HepG2 (cell line): ENCODE data around the gene TNS4. TPM values are rescaled to one million over a fixed set of nuclear protein-coding genes. Genes with fewer than 3 reads are reported as not detected.

ENCODE experiments used
- ATAC-seq: fragments of 200-7000 bp; cut with Tn5 transposase; 3 replicates; pipeline ENCODE4 v1.9.1; 2020; ENCODE audit warnings: mild to moderate bottlenecking, moderate library complexity
- BruUV-seq: library from RNA; stranded (reverse); fragments of 400-500 nt; replicated peaks from 2 replicates; lab custom pipeline; 2021; lab: Mats Ljungman, UMichigan
- CTCF ChIA-PET: fragments of 300-600 bp; formaldehyde crosslinking; extraction: SDS; loops from one replicate; lab custom pipeline; 2021; ENCODE audit warnings: low total read pairs, inconsistent platforms, low intra/inter-chr PET ratio; lab: Yijun Ruan, JAX
- POLR2A ChIA-PET: fragments of 350-600 bp; sonication (Branson Sonifier 250); formaldehyde crosslinking; loops from one replicate; lab custom pipeline; 2020; ENCODE audit warnings: antibody characterized with exemption, inconsistent platforms; lab: Yijun Ruan, JAX
- DNase-seq: peaks from one replicate; pipeline ENCODE4 v3.0.0-alpha.2; 2015; ENCODE audit warnings: low spot score
- FAIRE-seq: peaks from 3 replicates; lab custom pipeline; 2011; peaks lifted over from hg19 to GRCh38; lab: Jason Lieb, UNC
- H2AFZ ChIP-seq: one replicate; pipeline ENCODE4 v1.6.1; 2011; ENCODE audit warnings: low read length, inconsistent platforms
- H3K27ac ChIP-seq: fragments of 300-600 bp; 3 replicates; pipeline ENCODE4 v1.8.0; 2011; ENCODE audit warnings: mixed run types, mild to moderate bottlenecking, mixed read lengths, low read length, inconsistent platforms; ENCODE audit not compliant: insufficient read depth; ENCODE audit errors: extremely low read length
- H3K27me3 ChIP-seq, 2 experiments: fragments of 200-600 bp in 1 of 2; 2 replicates in 1 of 2; 3 replicates in 1 of 2; pipeline versions ENCODE4 v1.6.0 to v1.8.0; 2011; ENCODE audit warnings: low read length in 2 of 2, mild to moderate bottlenecking in 2 of 2, moderate library complexity in 2 of 2, inconsistent platforms in 1 of 2; ENCODE audit not compliant: insufficient read depth in 2 of 2, control insufficient read depth in 1 of 2
- H3K36me3 ChIP-seq, 2 experiments: fragments of 200-600 bp in 1 of 2; replicated peaks in 1 of 2; 2 replicates in 1 of 2; 3 replicates in 1 of 2; pipeline versions ENCODE4 v1.5.1 to v1.8.0; 2011; ENCODE audit warnings: low read length in 2 of 2, inconsistent platforms in 1 of 2; ENCODE audit not compliant: insufficient read depth in 2 of 2, control insufficient read depth in 1 of 2
- H3K4me1 ChIP-seq: 2 replicates; pipeline ENCODE4 v1.5.1; 2012; ENCODE audit warnings: low read length, inconsistent platforms; ENCODE audit not compliant: insufficient read depth
- H3K4me2 ChIP-seq: 2 replicates; pipeline ENCODE4 v1.6.0; 2011; ENCODE audit warnings: low read depth, low read length, inconsistent platforms
- H3K4me3 ChIP-seq, 3 experiments: fragments of 200-600 bp in 1 of 3; sonication (generic), shearing (Covaris generic) in 1 of 3; replicated peaks in 1 of 3; 2 replicates each; pipeline ENCODE4 v1.5.1; 2011 to 2016; ENCODE audit warnings: low read length in 3 of 3, inconsistent platforms in 2 of 3, low read depth in 2 of 3, mild to moderate bottlenecking in 2 of 3, control low read depth in 1 of 3, mixed read lengths in 1 of 3; ENCODE audit not compliant: insufficient read depth in 1 of 3
- H3K79me2 ChIP-seq: one replicate; pipeline ENCODE4 v1.6.1; 2011; ENCODE audit warnings: low read length, inconsistent platforms; ENCODE audit not compliant: insufficient read depth
- H3K9ac ChIP-seq: 2 replicates; pipeline ENCODE4 v1.6.0; 2011; ENCODE audit warnings: mild to moderate bottlenecking, low read depth, low read length, inconsistent platforms; ENCODE audit not compliant: insufficient read depth
- H3K9me3 ChIP-seq: 2 replicates; pipeline ENCODE4 v1.5.1; 2012; ENCODE audit warnings: mild to moderate bottlenecking, low read length
- H4K20me1 ChIP-seq: 2 replicates; pipeline ENCODE4 v1.6.0; 2011; ENCODE audit warnings: inconsistent platforms, mild to moderate bottlenecking, low read length, moderate library complexity; ENCODE audit not compliant: insufficient read depth
- BORCS8-MEF2B ChIP-seq: sonication (generic); formaldehyde crosslinking; IDR thresholded peaks from 2 replicates; pipeline ENCODE4 v1.8.0; 2022; ENCODE audit warnings: mild to moderate bottlenecking, missing genetic modification reagents
- FOXO4 ChIP-seq: sonication (generic); formaldehyde crosslinking; conservative IDR thresholded peaks from 2 replicates; pipeline ENCODE4 v1.8.1; 2023; ENCODE audit warnings: missing genetic modification reagents
- HNRNPK ChIP-seq: fragments of 200-400 bp; formaldehyde crosslinking; IDR thresholded peaks from 2 replicates; pipeline ENCODE4 v1.6.1; 2018; ENCODE audit warnings: low read length, low read depth, moderate library complexity, mild to moderate bottlenecking; ENCODE audit not compliant: poor library complexity, severe bottlenecking
- IRF1 ChIP-seq: sonication (generic); formaldehyde crosslinking; IDR thresholded peaks from 2 replicates; pipeline ENCODE4 v1.4.0; 2020; ENCODE audit warnings: low read depth, mild to moderate bottlenecking, missing genetic modification reagents
- PCBP2 ChIP-seq: fragments of 200-400 bp; formaldehyde crosslinking; optimal IDR thresholded peaks from 2 replicates; pipeline ENCODE3; 2018; ENCODE audit warnings: low read length, low read depth; ENCODE audit not compliant: poor library complexity, severe bottlenecking
- SMAD3 ChIP-seq: sonication (generic); formaldehyde crosslinking; IDR thresholded peaks from 2 replicates; pipeline ENCODE4 v1.4.0; 2020; ENCODE audit warnings: missing genetic modification reagents
- SMYD3 ChIP-seq: sonication (generic); formaldehyde crosslinking; IDR thresholded peaks from 2 replicates; pipeline ENCODE4 v1.8.1; 2023; ENCODE audit warnings: mild to moderate bottlenecking, missing genetic modification reagents
- TAF15 ChIP-seq: fragments of 200-400 bp; formaldehyde crosslinking; IDR thresholded peaks from one replicate; pipeline ENCODE4 v1.6.1; 2018; ENCODE audit warnings: mild to moderate bottlenecking, low read depth, low read length; ENCODE audit not compliant: poor library complexity, severe bottlenecking
- TARDBP ChIP-seq: sonication (generic); formaldehyde crosslinking; IDR thresholded peaks from 2 replicates; pipeline ENCODE4 v1.8.0; 2022; ENCODE audit warnings: mild to moderate bottlenecking, missing genetic modification reagents
- THAP11 ChIP-seq: IDR thresholded peaks from 2 replicates; pipeline ENCODE4 v1.6.1; 2016; ENCODE audit warnings: missing biosample characterization, missing genetic modification reagents
- TRIM24 ChIP-seq: sonication (generic); formaldehyde crosslinking; IDR thresholded peaks from 2 replicates; pipeline ENCODE4 v1.8.0; 2022; ENCODE audit warnings: mild to moderate bottlenecking, missing genetic modification reagents
- ZBTB38 ChIP-seq: sonication (generic); formaldehyde crosslinking; IDR thresholded peaks from 2 replicates; pipeline ENCODE4 v1.5.1; 2020; ENCODE audit warnings: mild to moderate bottlenecking, missing genetic modification reagents
- ZFX ChIP-seq: sonication (generic); formaldehyde crosslinking; IDR thresholded peaks from 2 replicates; pipeline ENCODE4 v1.4.0; 2020; ENCODE audit warnings: mild to moderate bottlenecking, low read depth, missing genetic modification reagents, moderate library complexity
- ZNF235 ChIP-seq: sonication (generic); formaldehyde crosslinking; IDR thresholded peaks from 2 replicates; pipeline ENCODE4 v1.8.1; 2023; ENCODE audit warnings: mild to moderate bottlenecking, missing genetic modification reagents, borderline replicate concordance
- ZNF446 ChIP-seq: sonication (generic); formaldehyde crosslinking; IDR thresholded peaks from 2 replicates; pipeline ENCODE4 v1.5.0; 2020; ENCODE audit warnings: mild to moderate bottlenecking, missing genetic modification reagents
- ZNF512 ChIP-seq: sonication (generic); formaldehyde crosslinking; IDR thresholded peaks from 2 replicates; pipeline ENCODE4 v1.4.0; 2020; ENCODE audit warnings: mild to moderate bottlenecking, missing genetic modification reagents
- ZNF569 ChIP-seq: sonication (generic); formaldehyde crosslinking; IDR thresholded peaks from 2 replicates; pipeline ENCODE4 v1.5.0; 2020; ENCODE audit warnings: mild to moderate bottlenecking, missing genetic modification reagents, moderate library complexity, borderline replicate concordance
- ZNF790 ChIP-seq: sonication (generic); formaldehyde crosslinking; IDR thresholded peaks from 2 replicates; pipeline ENCODE4 v1.8.0; 2022; ENCODE audit warnings: missing genetic modification reagents, mild to moderate bottlenecking, borderline replicate concordance
- WGBS: methylation state at CpG from one replicate; pipeline ENCODE4 v1.1.6; 2017; ENCODE audit warnings: low lambda C conversion rate; 5-methylcytosine and 5-hydroxymethylcytosine counted together
- in situ Hi-C: cut with HindIII; loops from 2 replicates; pipeline ENCODE4 v1.10.0; 2017; ENCODE audit warnings: low pct_unique_long_range_greater_than_20kb; ENCODE audit not compliant: extremely low pct_ligation_motif_present
- intact Hi-C: fragments of 100-400 bp; cut with micrococcal nuclease; formaldehyde crosslinking; loops from one replicate; pipeline ENCODE4 v1.10.0; 2022; ENCODE audit not compliant: unreplicated experiment
- polyA plus RNA-seq, 8 experiments: library from polyadenylated mRNA; depleted of rRNA in 3 of 8; stranded (reverse) in 7 of 8; unstranded in 1 of 8; fragments of >200 nt; fragmentation: Illumina TruSeq in 4 of 8; extraction: Trizol in 4 of 8; gene quantifications; 2 replicates each; pipeline versions ENCODE4 v1.2.1 to v1.2.3, GENCODE V29; 2011 to 2016; ENCODE audit warnings: low read depth in 4 of 8, missing spikeins in 1 of 8, mixed read lengths in 1 of 8; ENCODE audit not compliant: insufficient read depth in 1 of 8
- total RNA-seq, 5 experiments: library from RNA; depleted of rRNA; stranded (reverse); fragments of >200 nt; fragmentation: Illumina TruSeq; extraction: Trizol; gene quantifications; 2 replicates each; pipeline ENCODE4 v1.2.3, GENCODE V29; 2016; ENCODE audit warnings: low read depth in 1 of 5

TNS4 gene
- total and polyA plus RNA-seq, 2 of the 13 experiments (the other 11 are each of a cell fraction or from before 2014, with no cell fraction given) = 0.58 to 2.1 TPM

- TF ChIP-seq BORCS8-MEF2B (CRISPR knock-in tag) = no peak; the same call in 1 of the 2 replicates
- no peak for TF ChIP-seq IRF1 (CRISPR knock-in tag)
- TF ChIP-seq ZNF569 = no peak
- no peak for TF ChIP-seq TRIM24 (CRISPR knock-in tag)
- no peak for TF ChIP-seq TAF15
- no peak for TF ChIP-seq SMYD3
- TF ChIP-seq, all 625 proteins: peak for 9
Measured at GRCh38 chr17:40539711-40540411, 38.4 kb upstream of the TNS4 start (continued).

GRCh38 chr17:40538936-40539705 is 37.7 kb upstream of the TNS4 start:
- Histone ChIP-seq H3K4me1 (peaks cover 88% of the 10 kb centered on the region), H3K36me3 (no peaks in the 10 kb centered on the region), H3K9me3 (no peaks in the 10 kb centered on the region), H3K4me2 (no peak overlapping the region), H3K27ac (no peak overlapping the region), H3K27me3 (no peaks in the 10 kb centered on the region), H3K9ac (no peak overlapping the region), H2AFZ (no peak overlapping the region), H4K20me1 (no peaks in the 10 kb centered on the region), H3K4me3 (no peak overlapping the region), H3K79me2 (no peaks in the 10 kb centered on the region)
- intact Hi-C loops (no loop called here), in situ Hi-C loops (no loop called here)
- FAIRE-seq (no peak), ATAC-seq (no peak), DNase-seq (no peak)
- BruUV-seq = no TSS peak
- ChIA-PET CTCF (no interaction called here), POLR2A (interaction anchor here (0.6 to 11.0 kb wide), 4 partner anchors 9 to 251 kb away, joined by 3 to 116 read pairs (median 55); no protein-coding TSS in a partner anchor)
- 95% methylated on average over 6 of the region's 6 CpGs for WGBS
- TF ChIP-seq THAP11 (CRISPR knock-in tag) (no peak), SMAD3 (CRISPR knock-in tag) (no peak), ZNF790 (CRISPR knock-in tag) (no peak), HNRNPK (peak; percentile 46), ZNF446 (CRISPR knock-in tag) (no peak), FOXO4 (CRISPR knock-in tag) (0 out of 2 replicates have a peak, but pooled peaks have one; percentile 38), ZNF235 (CRISPR knock-in tag) (no peak), ZNF512 (CRISPR knock-in tag) (0 out of 2 replicates have a peak, but pooled peaks have one; percentile 70), ZFX (CRISPR knock-in tag) (0 out of 2 replicates have a peak, but pooled peaks have one; percentile 19), TARDBP (no peak), PCBP2 (peak; percentile 59), ZBTB38 (CRISPR knock-in tag) (0 out of 2 replicates have a peak, but pooled peaks have one; percentile 30)
